CD4-positive, alpha-beta T cell treated with Interleukin-17A for 1 hour (primary cell): Measurements from ENCODE around the gene MAP2K3.

Experiments
- DNase-seq: peaks from one replicate; pipeline ENCODE4 v3.0.0-alpha.2; 2020

MAP2K3 gene

GRCh38 chr17:21252796-21253645, 31.5 kb upstream of the MAP2K3 start, which contains the start of gene NATD1:
Gene NATD1 (minus strand): TSS chr17:21253410. CDS start chr17:21253264, 146 bp downstream.
- peak; percentile 84 for DNase-seq

DNA sequence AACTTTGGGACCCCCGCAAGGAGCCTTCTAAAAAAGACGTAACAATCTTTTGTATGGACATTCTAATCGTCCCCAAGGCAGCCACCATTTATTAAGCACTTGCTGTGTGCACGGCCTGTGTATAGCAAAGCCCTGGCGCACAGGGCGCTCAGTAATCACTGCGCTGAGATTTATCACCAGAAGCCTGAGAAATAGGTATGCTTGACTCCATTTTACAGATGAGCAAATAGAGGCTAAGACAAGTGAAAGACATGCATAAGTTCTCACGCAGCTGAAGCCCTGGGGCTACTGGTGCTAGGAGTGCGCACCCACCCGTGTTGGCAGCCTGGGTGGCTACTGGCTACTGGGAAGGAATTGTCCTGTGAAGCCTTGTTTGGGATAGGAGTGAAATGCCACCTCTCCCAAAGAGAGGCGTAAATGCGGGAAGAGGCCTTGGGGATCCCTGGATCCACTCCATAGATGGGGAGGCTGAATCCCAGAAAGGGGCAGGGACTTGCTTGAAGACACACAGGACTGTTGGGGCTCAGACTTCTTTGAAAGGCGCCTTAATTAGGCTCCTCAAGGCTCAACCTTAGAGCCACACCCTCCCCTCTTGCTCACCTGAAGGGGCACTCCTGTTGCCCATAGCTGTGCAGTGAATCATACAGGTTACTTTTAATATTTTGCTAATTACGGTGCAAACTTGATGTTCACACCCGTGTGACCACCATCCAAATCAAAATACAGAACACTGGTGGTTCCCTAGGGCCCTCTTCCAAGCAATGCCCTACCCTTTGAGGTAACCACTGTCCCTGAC, 30.7 kb upstream of the MAP2K3 start:
- DNase-seq, result no peak

DNA sequence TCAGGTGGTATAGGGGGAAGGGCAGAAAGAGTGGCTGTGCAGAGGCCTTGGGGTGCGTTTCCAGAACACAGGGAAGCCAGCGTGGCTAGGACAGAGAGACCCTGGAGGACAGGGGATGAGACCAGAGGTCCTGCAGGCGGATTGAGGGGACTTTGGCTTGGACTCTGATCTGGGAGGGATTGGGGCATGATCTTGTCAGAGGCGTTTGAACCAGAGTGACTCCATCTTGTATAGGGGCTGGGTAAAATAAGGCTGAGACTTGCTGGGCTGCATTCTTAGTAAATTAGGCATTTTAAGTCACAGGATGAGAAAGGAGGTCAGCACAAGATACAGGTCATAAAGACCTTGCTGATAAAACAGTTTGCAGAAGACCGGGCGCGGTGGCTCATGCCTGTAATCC, 25.9 kb upstream of the MAP2K3 start:
- no peak for DNase-seq

- no peak for DNase-seq
These were observed 22.1 kb upstream of the MAP2K3 start for GRCh38 chr17:21262259-21262993.

GRCh38 chr17:21263376-21263775, 21.1 kb upstream of the MAP2K3 start:
- DNase-seq, result no peak

DNA sequence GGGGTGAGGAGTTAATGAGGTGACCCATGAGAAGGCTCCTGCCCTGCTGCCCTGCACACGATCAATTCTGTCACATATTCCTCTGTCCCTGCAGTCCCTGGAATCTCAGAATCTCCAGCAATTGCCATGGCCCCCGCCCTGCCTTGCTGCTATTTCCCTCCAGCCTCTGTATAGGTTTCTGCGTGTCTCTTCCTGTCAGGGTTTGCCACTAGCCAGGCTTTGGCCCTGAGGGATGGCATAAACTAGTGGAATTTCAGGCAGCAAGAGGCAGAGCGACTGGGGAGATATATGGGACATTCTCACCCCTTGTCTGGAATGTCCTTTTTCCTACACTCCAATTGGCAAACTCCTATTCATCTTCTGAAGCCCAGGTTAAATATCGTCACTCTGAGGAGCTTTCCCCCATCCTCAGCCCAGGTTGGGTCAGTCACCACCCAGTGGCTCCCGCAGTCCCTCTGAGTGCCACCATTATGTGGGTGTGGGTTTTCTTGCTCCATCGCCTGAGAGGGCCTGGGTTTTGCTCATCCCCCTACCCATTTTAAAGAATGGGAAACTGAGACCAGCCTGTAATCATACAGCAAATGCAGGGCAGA, 15.8 kb upstream of the MAP2K3 start:
- DNase-seq, result no peak

GRCh38 chr17:21269394-21269793, 15.1 kb upstream of the MAP2K3 start:
- DNase-seq, result no peak

DNA sequence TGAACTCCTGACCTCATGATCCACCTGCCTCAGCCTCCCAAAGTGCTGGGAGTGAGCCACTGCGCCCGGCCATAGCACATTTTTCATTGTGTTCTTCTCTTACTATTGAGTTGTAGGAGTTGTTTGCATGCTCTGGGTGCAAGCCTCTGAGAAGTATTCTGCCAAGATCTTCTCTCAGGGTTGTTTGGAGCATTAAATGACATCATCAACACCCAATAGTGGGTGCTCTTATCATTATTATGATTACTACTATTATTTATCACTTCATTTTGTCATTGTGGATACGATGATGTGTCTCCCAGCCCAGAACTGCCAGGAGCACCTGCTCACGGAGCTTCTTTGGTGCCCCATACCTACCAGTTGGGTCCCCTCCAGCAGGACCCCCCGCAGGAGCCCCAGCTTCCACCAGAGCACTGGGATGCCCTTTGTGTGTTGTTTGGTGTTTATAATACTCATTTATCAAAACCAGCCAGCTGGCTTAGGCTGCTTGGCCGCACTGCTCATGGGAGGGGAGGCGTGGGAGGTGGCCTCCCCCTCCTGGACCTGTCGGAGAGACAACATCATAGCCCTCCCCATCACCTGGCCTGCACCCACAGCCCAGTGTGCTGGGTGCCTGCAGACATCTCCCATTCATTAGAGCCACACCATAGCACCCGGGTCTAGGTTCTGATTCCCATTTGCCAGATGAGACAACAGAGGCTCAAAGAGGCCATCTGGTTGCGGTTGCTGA, 12.9 kb upstream of the MAP2K3 start:
- no peak for DNase-seq

GRCh38 chr17:21272250-21272649, 12.3 kb upstream of the MAP2K3 start:
- no peak for DNase-seq

DNA sequence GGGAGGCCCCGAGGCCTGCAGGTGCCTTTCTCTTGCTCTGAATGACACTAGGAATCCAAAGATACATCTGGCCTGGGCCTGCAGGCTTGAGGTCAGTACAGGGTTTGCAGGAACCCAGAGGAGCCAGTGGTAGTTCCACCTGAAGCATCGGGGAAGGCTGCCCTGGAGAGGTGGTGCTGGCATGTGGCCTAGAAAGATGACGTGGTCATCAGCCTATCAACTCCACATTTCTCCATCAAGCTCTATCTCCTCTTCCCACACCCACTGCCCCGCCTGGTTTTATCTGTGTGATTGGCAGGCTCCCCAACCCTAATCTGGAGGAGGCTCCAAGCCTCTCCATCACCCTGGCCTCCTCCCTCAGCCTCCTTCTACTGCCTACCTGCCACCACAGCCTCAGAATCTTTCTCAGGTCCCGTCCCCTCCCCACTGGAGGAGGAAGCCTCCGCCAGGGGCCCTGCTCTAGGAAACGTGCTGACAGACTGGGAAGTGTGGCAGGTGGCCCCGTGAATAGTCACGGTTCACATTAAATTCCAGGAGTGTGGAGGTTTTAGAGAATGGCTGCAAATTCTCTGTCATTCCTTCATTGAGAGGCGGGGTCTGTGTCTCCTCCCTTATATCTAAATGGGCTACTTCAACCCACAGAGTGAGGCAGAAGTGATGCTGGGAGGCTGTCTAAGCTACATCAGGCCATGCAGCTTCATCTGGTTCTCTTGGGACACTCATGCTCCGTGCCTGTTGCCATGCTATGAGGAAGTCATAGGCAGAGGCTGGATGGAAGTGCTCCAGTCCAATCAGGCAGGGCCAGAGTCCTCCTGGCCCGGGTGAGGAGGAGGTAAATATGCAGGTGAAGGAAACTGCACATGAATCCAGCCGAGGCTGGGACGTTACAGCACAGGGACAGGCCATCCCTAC, 11.4 kb upstream of the MAP2K3 start:
- no peak for DNase-seq

GRCh38 chr17:21275047-21275578, 9.4 kb upstream of the MAP2K3 start:
- DNase-seq, result no peak

- peak; percentile 94 for DNase-seq
These were observed 8.8 kb upstream of the MAP2K3 start for GRCh38 chr17:21275579-21276263.

GRCh38 chr17:21276264-21276588, 8.3 kb upstream of the MAP2K3 start:
- no peak for DNase-seq

GRCh38 chr17:21277332-21277731, 7.2 kb upstream of the MAP2K3 start:
- DNase-seq, result no peak

DNA sequence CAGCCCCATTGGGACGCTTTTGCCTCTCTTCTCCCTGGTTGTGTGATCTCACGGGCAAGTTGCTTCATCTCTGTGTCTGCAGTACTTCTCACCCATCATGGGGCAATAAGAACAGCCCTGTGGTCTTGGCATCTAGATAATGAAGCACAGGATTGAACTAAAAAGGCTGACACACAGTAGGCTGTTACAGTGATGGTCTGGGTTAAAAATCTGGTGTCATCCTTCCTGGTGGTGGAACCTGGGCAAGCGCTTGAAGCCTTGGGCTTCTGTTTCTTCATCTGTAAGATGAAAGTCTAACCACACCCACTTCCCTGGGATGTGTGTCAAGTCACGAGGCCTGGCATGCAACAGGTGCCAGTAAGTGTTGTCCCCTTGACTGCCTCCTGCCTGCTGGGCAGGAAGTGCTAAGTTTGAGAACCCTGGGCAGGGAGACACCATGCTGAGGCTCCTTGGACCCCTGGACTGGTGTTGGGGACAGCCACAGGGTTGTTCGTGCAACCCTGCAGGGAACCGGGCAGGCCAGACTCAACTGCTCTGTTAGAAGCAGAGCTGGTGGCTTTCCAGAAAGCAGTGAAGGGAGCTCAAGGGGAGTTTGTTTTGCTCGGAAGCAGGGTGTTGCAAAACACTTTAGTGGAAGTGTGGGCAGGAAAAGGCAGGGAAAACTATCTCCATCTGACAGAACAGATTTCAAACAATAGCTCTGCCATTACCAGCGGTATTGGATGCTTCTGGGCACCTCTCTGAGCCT, 5.9 kb upstream of the MAP2K3 start:
- peak; percentile 73 for DNase-seq

- no peak for DNase-seq
These were observed 5.3 kb upstream of the MAP2K3 start for GRCh38 chr17:21279198-21279535.

- no peak for DNase-seq
These were observed 4.9 kb upstream of the MAP2K3 start for GRCh38 chr17:21279582-21279981.

DNA sequence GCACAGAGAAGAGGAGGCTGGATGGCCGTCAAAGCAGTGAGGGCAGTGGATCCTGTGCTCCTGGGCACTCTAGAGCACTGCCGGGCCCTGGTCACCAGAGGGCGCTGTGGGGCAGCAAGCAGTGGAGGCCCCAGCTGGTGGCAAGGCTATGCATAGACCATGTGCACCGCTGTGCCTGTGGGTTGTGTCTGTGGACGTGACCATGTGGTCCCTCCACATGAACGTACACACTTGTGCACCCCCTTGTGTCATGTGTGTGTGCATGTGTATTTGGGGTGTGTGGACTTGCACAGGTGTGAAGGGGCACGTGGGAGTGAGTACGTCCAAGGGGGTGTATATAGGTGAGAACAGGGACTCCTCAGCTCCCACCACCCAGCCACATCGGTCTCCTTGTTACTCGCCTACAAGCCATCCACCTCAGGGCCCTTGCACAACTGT, 4.4 kb upstream of the MAP2K3 start:
- peak; percentile 90 for DNase-seq

DNA sequence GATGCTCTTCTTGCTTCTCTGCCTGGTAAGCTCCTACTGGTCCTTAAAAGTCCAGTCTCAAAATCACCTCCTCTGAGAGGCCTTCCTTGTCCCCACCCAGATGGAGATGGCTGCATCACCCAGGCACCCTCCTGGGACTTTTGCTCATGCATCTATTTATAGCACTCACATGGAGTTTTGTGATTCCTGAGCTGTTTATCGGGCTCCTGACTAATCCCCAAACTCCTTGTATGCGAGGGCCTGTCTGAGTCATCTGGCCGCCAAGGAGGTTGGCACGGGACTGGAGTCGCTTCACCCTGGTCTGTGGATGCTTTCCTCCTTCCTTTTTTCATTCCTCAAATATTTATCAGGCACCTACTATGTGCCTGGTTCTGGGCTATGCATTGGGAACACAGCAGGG, 2.3 kb upstream of the MAP2K3 start:
- no peak for DNase-seq

DNA sequence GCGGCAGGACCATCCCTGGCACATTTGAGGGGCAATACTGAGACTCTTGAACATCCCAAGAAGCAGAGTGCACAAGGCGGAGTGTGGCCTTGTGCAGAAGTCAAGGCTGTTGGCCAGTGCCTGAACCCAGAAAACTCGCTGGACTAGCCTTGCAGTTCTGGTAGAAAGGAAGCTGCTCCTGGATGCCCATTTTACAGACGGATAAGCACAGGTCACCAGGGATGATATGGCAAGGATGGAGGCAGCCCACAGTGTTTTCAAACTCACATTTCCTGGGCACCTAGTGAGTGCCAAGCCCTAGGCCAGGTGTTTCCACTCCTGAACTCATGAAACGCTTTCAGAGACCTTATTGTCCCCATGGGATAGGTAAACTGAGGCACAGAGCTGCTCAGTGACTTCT, 1.7 kb upstream of the MAP2K3 start:
- DNase-seq, result no peak
